Medulla oblongata (tissue), 1 donor: Measurements from ENCODE around the gene AAMP.
"Not testable (repeated sequence)": the region's sequence is repeated elsewhere in the genome, so short reads cannot be mapped to it uniquely, and the experiment has no call there.

Source experiments
- DNase-seq: peaks from one replicate; pipeline ENCODE4 v3.0.0-alpha.2; 2015; ENCODE audit errors: extremely low spot score

The AAMP gene, protein sequence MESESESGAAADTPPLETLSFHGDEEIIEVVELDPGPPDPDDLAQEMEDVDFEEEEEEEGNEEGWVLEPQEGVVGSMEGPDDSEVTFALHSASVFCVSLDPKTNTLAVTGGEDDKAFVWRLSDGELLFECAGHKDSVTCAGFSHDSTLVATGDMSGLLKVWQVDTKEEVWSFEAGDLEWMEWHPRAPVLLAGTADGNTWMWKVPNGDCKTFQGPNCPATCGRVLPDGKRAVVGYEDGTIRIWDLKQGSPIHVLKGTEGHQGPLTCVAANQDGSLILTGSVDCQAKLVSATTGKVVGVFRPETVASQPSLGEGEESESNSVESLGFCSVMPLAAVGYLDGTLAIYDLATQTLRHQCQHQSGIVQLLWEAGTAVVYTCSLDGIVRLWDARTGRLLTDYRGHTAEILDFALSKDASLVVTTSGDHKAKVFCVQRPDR

GRCh38 chr2:218269900-218270720, at the start of gene AAMP, which contains the start of gene PNKD:
Gene AAMP, minus strand, starts transcription at chr2:218270137. Its CDS starts 51 bp downstream, at chr2:218270086.
Gene PNKD, plus strand, starts transcription at chr2:218270519. Its CDS starts 17 bp downstream, at chr2:218270536.
- peak; percentile 100 for DNase-seq

- DNase-seq: no peak
These were observed 48.3 kb upstream of the AAMP start for GRCh38 chr2:218318241-218318640.

DNA sequence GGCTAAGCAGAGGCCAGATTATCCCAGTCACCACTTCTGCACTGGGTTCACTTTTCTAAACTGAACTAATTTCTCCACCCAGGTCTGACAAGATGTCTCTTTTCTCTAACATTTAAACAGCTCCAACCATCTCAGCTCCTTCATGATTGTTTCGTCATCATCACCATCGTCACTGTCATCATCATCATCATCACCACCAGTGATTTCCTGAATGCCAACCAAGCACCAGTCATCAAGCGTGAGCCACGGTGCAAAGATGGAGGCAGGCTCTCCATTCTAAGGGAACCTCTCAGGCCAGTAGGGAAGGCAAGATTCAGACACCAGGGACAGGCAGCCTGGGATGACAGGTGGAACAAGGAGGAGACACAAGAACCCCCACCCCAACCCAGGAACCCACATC, 47.9 kb upstream of the AAMP start:
- no peak for DNase-seq

DNA sequence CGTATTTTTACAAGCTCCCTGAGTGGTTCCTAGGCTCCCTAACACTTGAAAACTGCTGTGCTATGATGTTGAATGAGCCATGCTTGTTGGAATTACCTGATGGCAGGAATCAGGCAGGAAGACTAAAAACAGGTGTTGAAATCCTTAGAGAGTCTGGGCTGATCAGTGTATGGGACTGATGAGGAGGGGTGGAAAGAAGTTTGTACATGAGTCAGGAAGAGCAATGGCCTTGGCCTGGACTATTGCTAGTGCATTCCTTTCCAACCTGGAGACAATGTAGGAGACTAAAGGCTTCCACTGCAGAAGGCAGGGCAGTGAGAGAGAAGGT, 47.3 kb upstream of the AAMP start:
- no peak for DNase-seq

DNA sequence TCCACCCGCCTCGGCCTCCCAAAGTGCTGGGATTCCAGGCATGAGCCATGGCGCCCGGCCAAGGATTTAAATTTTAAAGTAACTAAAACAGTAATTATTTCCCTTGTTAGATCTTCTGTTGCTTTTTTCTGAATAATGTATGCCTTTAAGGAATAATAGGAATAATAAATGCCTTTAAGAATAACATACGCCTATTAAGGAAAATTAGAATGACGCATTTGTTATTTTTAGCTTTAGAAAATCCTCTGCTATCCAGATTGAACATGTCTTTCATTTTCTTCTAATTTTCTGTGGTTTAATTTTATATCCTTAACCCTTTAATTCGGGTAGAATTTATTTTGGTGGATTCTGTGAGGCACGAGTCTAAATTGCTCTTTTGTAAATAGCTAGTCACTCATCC, 45.5 kb upstream of the AAMP start:
- DNase-seq: no peak

DNA sequence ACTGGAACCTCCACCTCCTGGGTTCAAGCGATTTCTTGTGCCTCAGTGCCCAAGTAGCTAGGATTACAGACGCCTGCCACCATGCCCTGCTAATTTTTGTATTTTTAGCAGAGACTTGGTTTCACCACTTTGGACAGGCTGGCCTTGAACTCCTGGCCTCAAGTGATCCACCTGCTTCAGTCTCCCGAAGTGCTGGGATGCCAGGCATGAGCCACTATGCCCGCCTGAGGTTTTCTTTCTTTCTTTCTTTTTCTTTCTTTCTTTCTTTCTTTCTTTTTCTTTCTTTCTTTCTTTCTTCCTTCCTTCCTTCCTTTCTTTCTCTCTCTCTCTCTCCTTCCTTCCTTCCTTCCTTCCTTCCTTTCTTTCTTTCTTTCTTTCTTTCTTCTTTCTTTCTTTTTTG, 44.8 kb upstream of the AAMP start:
- not testable (repeated sequence) for DNase-seq

DNA sequence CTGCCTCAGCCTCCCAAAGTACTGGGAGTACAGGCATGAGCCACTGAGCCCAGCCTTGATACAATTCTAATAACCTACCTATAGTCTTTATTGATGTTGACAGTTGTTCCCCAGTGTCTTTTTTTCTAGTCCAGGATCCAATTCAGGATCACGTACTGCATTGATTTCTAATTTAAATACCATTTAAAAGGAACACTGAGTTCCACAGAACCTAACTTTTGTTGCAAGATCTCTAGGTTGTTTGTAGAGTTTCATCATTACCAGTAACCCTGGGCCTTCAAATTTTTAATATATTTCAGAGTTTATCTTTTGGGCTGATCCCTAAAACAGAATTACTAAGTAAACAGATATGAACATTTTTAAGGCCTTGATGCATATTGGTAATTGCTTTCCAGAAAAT, 43.4 kb upstream of the AAMP start:
- DNase-seq: no peak

DNA sequence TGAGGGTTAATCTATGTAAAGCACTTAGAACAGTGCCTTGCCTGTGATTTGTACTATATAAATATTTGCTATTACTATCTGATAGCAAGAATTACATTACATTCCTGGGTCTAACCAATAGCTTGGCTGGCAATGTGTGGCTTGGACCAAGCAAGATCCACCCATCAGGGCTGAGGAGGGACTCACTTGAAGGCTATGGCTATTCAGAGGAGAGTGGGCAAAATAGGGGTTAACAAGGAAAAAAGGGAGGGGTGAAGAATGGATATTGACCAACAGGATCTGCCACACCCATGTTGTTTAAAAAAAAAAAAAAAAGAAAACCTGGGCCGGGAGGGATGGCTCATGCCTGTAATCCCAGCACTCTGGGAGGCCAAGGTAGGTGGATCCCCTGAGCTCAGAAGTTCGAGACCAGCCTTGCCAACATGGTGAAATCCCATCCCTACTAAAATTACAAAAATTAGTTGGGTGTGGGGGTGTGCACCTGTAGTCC, 42.4 kb upstream of the AAMP start:
- no peak for DNase-seq

GRCh38 chr2:218311541-218312266, 41.8 kb upstream of the AAMP start:
- DNase-seq: not testable (repeated sequence)

- no peak for DNase-seq
These were observed 41.1 kb upstream of the AAMP start for GRCh38 chr2:218310853-218311540.

DNA sequence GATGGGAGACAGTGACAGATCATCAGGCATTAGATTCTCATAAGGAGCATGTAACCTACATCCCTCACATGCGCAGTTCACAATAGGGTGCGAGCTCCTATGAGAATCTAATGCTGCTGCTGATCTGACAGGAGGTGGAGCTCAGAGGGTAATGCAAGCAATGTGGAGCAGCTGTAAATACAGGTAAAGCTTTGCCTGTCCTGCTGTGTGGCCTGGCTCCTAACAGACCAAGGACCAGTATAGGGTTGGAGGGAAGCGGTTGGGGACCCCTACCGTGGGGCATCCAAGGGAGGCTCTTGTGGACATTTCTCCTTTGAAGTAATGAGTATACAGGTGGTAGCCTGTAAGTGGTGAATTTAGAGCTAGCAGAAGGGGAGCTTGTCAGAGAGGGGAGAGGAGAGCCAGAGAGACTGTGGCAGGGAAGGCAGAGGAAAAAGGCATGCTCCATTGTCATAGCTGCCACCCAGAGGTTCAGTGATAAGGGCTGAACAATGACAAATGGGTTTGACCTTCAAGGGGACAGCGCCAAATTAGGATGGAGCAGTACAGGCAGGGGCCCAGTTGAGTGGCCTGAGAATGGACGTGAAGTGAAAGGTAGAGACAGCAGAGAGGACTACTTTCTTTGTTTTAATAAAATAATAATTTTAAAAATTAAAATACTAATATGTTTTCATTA, 37.6 kb upstream of the AAMP start:
- DNase-seq: no peak

DNA sequence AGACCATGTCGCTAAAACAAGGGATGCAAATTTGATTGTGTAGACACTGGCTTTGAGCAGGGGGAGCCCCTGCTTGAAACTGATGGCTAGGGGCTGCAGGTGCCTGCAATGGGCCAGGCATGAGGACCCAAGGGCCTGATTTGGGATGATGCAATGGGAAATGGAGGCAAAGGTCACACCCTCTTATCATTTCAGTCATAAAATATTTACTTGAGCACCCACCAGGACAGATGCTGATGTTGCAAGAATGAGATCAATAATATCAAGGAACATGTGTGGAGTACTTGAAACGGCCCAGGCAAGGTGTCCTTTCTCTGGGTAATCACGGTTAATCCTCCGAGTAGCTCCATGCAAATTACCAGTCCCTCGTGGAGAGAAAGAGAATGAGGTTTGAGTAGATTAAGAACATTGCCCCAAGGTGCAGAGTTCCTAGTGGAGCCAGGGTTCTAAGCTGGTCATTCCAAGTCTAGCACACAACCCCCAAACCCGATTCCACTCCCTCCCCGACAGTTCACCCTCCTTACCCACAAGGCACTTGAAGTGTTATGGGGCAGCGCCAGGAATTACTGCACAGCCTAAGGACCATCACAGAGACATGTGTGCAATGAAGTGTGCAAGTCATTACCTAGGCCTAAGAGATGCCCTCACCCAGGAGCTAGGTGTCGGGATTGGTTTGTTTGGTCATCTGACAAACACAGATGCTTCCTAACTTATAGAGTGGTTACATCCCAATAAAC, 36.4 kb upstream of the AAMP start:
- no peak for DNase-seq

DNA sequence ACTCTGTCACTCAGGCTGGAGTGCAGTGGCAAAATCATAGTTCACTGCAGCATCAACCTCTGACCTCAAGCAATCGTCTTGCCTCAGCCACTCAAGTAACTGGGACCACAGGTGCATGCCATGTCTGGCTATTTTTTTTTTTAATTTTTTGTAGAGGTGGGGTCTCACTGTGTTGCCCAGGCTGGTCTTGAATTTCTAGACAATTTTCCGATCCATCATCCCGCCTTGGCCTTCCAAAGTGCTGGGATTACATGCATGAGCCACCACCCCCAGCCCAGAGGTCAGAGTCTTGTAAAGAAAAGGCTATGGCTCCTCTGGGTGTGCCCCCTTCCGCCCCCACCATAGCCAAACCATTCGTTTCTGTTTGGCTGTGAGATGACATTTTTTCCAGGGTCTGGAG, 35.4 kb upstream of the AAMP start:
- DNase-seq: no peak

- DNase-seq: peak; percentile 94
These were observed 31.4 kb upstream of the AAMP start for GRCh38 chr2:218301176-218301819.

DNA sequence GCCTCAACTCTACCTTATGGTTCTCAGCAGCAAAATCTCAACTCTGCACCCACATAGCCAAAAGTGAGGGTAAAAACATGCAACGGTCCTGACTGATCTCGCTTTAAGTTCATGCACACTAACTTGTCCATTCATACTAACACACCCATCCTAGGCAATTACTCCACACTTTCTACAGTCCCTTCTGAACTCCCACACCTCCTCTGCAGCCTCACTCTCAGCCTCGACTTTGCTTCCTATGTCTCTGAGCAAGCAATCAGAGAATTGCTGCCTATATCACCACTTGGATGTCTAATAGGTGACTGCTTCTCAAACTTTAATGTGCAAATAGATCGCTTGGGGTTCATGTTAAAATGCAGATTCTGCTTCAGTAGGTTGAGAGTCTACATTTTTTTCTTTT, 30.2 kb upstream of the AAMP start:
- DNase-seq: no peak

DNA sequence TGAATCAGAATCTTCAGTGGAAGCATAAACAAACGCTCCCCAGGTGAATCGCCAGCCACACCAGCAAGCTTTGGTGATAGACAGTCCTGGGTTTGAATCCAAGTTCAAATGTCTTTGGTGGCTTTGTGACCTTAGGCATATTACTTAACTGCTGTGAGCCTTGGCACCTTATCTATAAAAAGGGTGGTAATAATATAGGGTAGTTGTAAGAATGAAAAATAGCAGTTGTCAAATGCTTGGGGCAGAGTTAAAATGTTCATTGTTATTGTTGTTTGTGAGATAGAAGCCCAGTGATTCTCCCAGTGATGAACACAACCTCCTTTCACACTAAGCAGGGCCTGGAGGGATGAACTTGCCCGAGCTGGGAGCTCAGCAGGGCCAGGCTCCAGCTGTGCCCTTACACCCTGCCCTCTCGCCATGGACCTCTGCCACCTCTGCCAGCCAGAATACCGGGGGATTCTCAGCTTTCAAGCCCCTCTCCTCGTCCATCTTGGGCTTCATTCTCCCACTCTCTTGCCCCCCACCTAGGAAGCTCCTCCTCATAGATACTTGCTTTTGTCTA, 28.5 kb upstream of the AAMP start:
- DNase-seq: peak; percentile 77

GRCh38 chr2:218296847-218297246, 26.9 kb upstream of the AAMP start:
- DNase-seq: peak; percentile 87

- no peak for DNase-seq
These were observed 26.3 kb upstream of the AAMP start for GRCh38 chr2:218296200-218296599.

GRCh38 chr2:218295029-218295428, 25.1 kb upstream of the AAMP start:
- DNase-seq: no peak
